Fibroblast of villous mesenchyme (primary cell): ENCODE measurements around the gene UTP14C. TPM values are rescaled to one million over a fixed set of nuclear protein-coding genes. Genes with fewer than 3 reads are reported as not detected.
"Not testable (repeated sequence)": the region's sequence is repeated elsewhere in the genome, so short reads cannot be mapped to it uniquely, and the experiment has no call there.

ENCODE experiments used
- DNase-seq: peaks from one replicate; pipeline ENCODE4 v3.0.0-alpha.2; 2010; ENCODE audit warnings: low read depth
- H3K4me3 ChIP-seq: 2 replicates; pipeline ENCODE4 v1.5.1; 2011; ENCODE audit warnings: low read depth, mild to moderate bottlenecking, low read length
- total RNA-seq: library from RNA; depleted of rRNA; stranded (reverse); fragments of >200 nt; gene quantifications from 2 replicates; pipeline ENCODE4 v1.2.3, GENCODE V29; 2012
- TF ChIP-seq, protein P1 (sequence below): IDR thresholded peaks from 2 replicates; pipeline ENCODE4 v1.5.1; 2012; ENCODE audit warnings: low read depth, mild to moderate bottlenecking, low read length; ENCODE audit not compliant: insufficient read depth

The UTP14C gene
- total RNA-seq: 12.6 and 22.0 TPM in 2 replicates

- no peak for DNase-seq
- H3K4me3 ChIP-seq: no peak within 1 kb of the TSS
- TF ChIP-seq, protein P1, sequence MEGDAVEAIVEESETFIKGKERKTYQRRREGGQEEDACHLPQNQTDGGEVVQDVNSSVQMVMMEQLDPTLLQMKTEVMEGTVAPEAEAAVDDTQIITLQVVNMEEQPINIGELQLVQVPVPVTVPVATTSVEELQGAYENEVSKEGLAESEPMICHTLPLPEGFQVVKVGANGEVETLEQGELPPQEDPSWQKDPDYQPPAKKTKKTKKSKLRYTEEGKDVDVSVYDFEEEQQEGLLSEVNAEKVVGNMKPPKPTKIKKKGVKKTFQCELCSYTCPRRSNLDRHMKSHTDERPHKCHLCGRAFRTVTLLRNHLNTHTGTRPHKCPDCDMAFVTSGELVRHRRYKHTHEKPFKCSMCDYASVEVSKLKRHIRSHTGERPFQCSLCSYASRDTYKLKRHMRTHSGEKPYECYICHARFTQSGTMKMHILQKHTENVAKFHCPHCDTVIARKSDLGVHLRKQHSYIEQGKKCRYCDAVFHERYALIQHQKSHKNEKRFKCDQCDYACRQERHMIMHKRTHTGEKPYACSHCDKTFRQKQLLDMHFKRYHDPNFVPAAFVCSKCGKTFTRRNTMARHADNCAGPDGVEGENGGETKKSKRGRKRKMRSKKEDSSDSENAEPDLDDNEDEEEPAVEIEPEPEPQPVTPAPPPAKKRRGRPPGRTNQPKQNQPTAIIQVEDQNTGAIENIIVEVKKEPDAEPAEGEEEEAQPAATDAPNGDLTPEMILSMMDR: no peak
Measured at GRCh38 chr13:52024481-52024880, at the start of gene UTP14C. UTP14C (plus strand) TSS chr13:52024691; CDS start chr13:52028805, 4,114 bp downstream.

DNA sequence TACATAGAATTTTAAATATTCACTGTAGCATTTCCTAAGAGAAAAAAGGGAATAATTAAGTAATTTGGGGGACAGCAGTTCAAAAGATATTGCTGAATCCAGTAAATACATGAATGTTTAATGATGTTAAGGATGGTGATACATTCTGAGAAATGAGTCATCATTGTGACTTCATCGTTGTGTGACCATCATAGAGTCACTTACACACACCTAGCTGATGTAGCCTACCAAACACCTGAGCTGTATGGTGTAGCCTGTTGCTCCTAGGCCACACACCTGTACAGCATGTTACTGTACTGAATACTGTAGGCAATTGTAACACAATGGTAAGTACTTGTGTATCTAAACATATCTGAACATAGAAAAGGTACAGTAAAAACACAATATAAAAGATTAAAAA is 48.1 kb upstream of the UTP14C start:
- TF ChIP-seq, protein P1: no peak
- H3K4me3 ChIP-seq: no peak overlapping the region
- no peak for DNase-seq

DNA sequence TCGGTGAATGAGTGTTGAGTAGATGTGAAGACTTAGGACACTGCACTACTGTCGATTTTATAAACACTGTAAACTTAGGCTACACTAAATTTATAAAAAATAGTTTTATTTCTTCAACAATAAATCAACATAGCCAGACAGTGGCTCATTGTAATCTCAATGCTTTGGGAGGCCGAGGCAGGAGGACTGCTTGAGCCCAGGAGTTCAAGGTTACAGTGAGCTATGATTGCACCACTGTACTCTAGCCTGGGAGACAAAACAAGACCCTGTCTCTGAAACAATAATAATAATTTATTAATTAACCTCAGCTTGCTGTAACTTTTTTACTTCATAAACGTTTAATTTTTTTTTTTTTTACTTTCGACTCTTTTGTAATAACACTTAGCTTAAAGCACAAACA is 47.6 kb upstream of the UTP14C start:
- DNase-seq: no peak
- no peak overlapping the region for H3K4me3 ChIP-seq
- TF ChIP-seq, protein P1: no peak

- no peak overlapping the region for H3K4me3 ChIP-seq
- TF ChIP-seq, protein P1: no peak
- DNase-seq: no peak
Measured at GRCh38 chr13:51977625-51978024, 46.9 kb upstream of the UTP14C start.

GRCh38 chr13:51978796-51979556 is 45.5 kb upstream of the UTP14C start:
- TF ChIP-seq, protein P1: no peak
- no peak overlapping the region for H3K4me3 ChIP-seq
- no peak for DNase-seq

DNA sequence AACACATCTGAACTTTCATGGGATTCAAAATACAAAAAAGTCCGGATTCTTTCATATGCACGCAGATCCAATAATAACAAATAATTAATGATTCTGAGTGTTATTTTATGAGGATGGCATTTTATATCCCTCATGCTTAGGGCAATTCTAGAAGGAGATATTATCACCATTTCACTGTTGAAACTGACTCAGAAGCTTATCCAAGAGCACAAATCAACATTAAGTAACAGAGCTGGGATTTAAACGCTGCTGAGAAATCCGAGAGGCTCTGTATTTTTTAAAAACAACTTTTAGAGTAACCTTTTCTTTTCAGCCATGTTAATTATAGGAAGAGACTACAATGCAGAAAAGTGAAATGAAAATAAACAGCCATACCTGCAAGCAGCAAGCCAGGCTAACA is 43.6 kb upstream of the UTP14C start:
- no peak overlapping the region for H3K4me3 ChIP-seq
- TF ChIP-seq, protein P1: no peak

GRCh38 chr13:51981355-51981754 is 43.1 kb upstream of the UTP14C start:
- no peak overlapping the region for H3K4me3 ChIP-seq
- TF ChIP-seq, protein P1: no peak
- no peak for DNase-seq

More for the DNA sequence above, 43.6 kb upstream of the UTP14C start:
- DNase-seq: no peak

GRCh38 chr13:51983292-51983691 is 41.2 kb upstream of the UTP14C start:
- not testable (repeated sequence) for H3K4me3 ChIP-seq, DNase-seq

GRCh38 chr13:51984904-51985303 is 39.6 kb upstream of the UTP14C start:
- DNase-seq, H3K4me3 ChIP-seq: not testable (repeated sequence)
